ENCODE measurements around the gene DIS3L2.

- TF ChIP-seq CTCF (conservative IDR thresholded peaks at IDR 0.05; ENCODE audit: low read length) (no peak), EZH2phosphoT487 (IDR thresholded peaks at IDR 0.05; ENCODE audit: borderline replicate concordance) (no peak)
These were observed 413.7 kb downstream of the DIS3L2 start for GRCh38 chr2:232375164-232375563.
